Astrocyte of the spinal cord (primary cell): ENCODE results near the gene PLEKHN1.

Experiments used
- DNase-seq: peaks from one replicate; pipeline ENCODE4 v3.0.0; 2011; ENCODE audit warnings: low read depth, low spot score
- H3K4me3 ChIP-seq: 2 replicates; pipeline ENCODE4 v1.5.1; 2011; ENCODE audit warnings: low read depth, mild to moderate bottlenecking, low read length, moderate library complexity
- CTCF ChIP-seq: IDR thresholded peaks from 2 replicates; pipeline ENCODE4 v1.5.1; 2012; ENCODE audit warnings: low read depth, mild to moderate bottlenecking, low read length, inconsistent platforms
- in situ Hi-C: cut with HindIII; loops from 2 replicates; pipeline ENCODE4 v1.10.0; 2017; ENCODE audit warnings: low sequenced_read_pairs

The PLEKHN1 gene

GRCh38 chr1:950881-951280 lies 15.4 kb upstream of the PLEKHN1 start:
- H3K4me3 ChIP-seq = no peak overlapping the region
- in situ Hi-C loops = no loop called here
- TF ChIP-seq CTCF = no peak
- DNase-seq = no peak

- TF ChIP-seq CTCF = peak; percentile 66
- no peak for DNase-seq
- in situ Hi-C loops = no loop called here
- no peak overlapping the region for H3K4me3 ChIP-seq
Observed at GRCh38 chr1:951364-951763, 14.9 kb upstream of the PLEKHN1 start.

DNA sequence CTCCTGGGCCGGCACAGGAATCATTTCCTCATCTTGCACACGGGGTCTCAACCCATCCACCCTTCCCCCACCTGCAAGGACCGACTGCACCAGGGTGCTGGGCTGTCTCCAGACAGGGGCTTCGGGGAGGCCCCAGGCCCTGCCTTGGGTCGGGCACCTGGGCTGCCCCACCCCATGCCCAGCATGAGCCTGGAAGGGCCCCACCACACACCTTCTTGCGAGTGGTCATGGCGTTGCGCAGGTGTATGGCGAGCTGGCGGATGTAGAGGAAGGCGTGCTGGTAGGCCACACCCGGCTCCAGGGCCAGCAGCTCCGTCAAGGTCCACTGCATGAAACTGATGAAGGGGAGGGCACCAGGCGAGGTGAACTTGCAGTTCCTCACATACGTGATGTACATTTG lies 14.1 kb upstream of the PLEKHN1 start:
- DNase-seq = no peak
- no peak overlapping the region for H3K4me3 ChIP-seq
- in situ Hi-C loops = no loop called here
- no peak for TF ChIP-seq CTCF

DNA sequence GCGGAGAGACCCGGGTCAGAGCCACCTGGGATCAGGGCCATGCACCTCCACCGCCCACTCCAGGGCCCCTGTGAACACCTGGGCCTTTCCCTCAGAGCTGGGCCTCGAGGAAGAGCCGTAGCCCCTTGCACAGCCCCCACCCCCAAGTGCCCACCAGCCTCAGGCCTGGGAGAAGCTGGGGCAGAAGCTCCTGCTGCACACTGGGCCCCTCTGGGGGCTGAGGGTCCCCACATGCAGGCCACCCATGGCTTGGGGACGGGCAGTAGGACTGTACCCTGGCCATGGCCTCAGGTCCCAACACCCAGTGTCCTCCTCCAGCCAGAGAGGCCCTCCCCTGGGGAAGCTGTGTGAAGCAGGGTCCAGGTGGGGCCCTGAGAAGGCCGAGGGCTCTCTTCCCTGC lies 13.7 kb upstream of the PLEKHN1 start:
- no peak for TF ChIP-seq CTCF
- no peak for DNase-seq
- no peak overlapping the region for H3K4me3 ChIP-seq
- in situ Hi-C loops = no loop called here

GRCh38 chr1:953524-954320 lies 12.6 kb upstream of the PLEKHN1 start:
- no peak for DNase-seq
- TF ChIP-seq CTCF = no peak
- no peak overlapping the region for H3K4me3 ChIP-seq
- in situ Hi-C loops = no loop called here

GRCh38 chr1:954927-955326 lies 11.4 kb upstream of the PLEKHN1 start:
- in situ Hi-C loops = no loop called here
- DNase-seq = no peak
- H3K4me3 ChIP-seq = no peak overlapping the region
- no peak for TF ChIP-seq CTCF
